Activated naive CD8-positive, alpha-beta T cell treated with anti-CD3 and anti-CD28 coated beads for 36 hours (primary cell): ENCODE results near the gene ODF2. TPM values are rescaled to one million over a fixed set of nuclear protein-coding genes. Genes with fewer than 3 reads are reported as not detected.
"Not testable (repeated sequence)": the region's sequence is repeated elsewhere in the genome, so short reads cannot be mapped to it uniquely, and the experiment has no call there.

Source experiments
- DNase-seq: peaks from one replicate; pipeline ENCODE4 v3.0.0; 2021
- H3K27ac Mint-ChIP-seq: one replicate; pipeline ENCODE4 v1.8.0; 2022; ENCODE audit warnings: mild to moderate bottlenecking, moderate library complexity, mixed read lengths
- H3K27me3 Mint-ChIP-seq: one replicate; pipeline ENCODE4 v1.8.0; 2022; ENCODE audit warnings: mild to moderate bottlenecking, mixed read lengths
- H3K36me3 Mint-ChIP-seq: one replicate; pipeline ENCODE4 v1.8.0; 2021; ENCODE audit warnings: mild to moderate bottlenecking, mixed read lengths
- H3K4me1 Mint-ChIP-seq: one replicate; pipeline ENCODE4 v1.8.0; 2021; ENCODE audit warnings: mixed read lengths
- H3K4me3 Mint-ChIP-seq: one replicate; pipeline ENCODE4 v1.8.0; 2022; ENCODE audit warnings: mild to moderate bottlenecking, moderate library complexity, mixed read lengths
- H3K9me3 Mint-ChIP-seq: one replicate; pipeline ENCODE4 v1.8.0; 2022; ENCODE audit warnings: mixed read lengths
- total RNA-seq, 2 experiments: library from RNA; stranded (reverse); gene quantifications; one replicate each; pipeline ENCODE4 v1.2.3, GENCODE V29; 2021

Gene ODF2
- total RNA-seq, 2 experiments from 2014 or later, result 72.7 to 76.1 TPM

GRCh38 chr9:128446505-128446904 lies 9.3 kb upstream of the ODF2 start:
- not testable (repeated sequence) for H3K4me3 Mint-ChIP-seq, H3K27me3 Mint-ChIP-seq, H3K27ac Mint-ChIP-seq, H3K4me1 Mint-ChIP-seq, H3K36me3 Mint-ChIP-seq, DNase-seq, H3K9me3 Mint-ChIP-seq

- no peak overlapping the region for H3K27ac Mint-ChIP-seq
- no peaks in the 10 kb centered on the region for H3K36me3 Mint-ChIP-seq
- no peak for DNase-seq
- H3K4me1 Mint-ChIP-seq, result no peaks in the 10 kb centered on the region
- H3K4me3 Mint-ChIP-seq, result no peak overlapping the region
- H3K9me3 Mint-ChIP-seq, result no peaks in the 10 kb centered on the region
- no peaks in the 10 kb centered on the region for H3K27me3 Mint-ChIP-seq
These were observed 7.1 kb upstream of the ODF2 start for GRCh38 chr9:128448746-128449145.

- peaks cover 3% of the 10 kb centered on the region for H3K36me3 Mint-ChIP-seq
- H3K4me1 Mint-ChIP-seq, result peaks cover 10% of the 10 kb centered on the region
- H3K4me3 Mint-ChIP-seq, result peak overlapping the region; percentile 64
- H3K27ac Mint-ChIP-seq, result peak overlapping the region; percentile 34
- no peaks in the 10 kb centered on the region for H3K9me3 Mint-ChIP-seq
- no peak for DNase-seq
- H3K27me3 Mint-ChIP-seq, result no peaks in the 10 kb centered on the region
These were observed 815 bp upstream of the ODF2 start for GRCh38 chr9:128454991-128455390.

- peak overlapping the region; percentile 89 for H3K4me3 Mint-ChIP-seq
- DNase-seq, result peak; percentile 75
- H3K9me3 Mint-ChIP-seq, result no peaks in the 10 kb centered on the region
- peaks cover 9% of the 10 kb centered on the region for H3K36me3 Mint-ChIP-seq
- H3K27ac Mint-ChIP-seq, result peak overlapping the region; percentile 93
- peaks cover 10% of the 10 kb centered on the region for H3K4me1 Mint-ChIP-seq
- no peaks in the 10 kb centered on the region for H3K27me3 Mint-ChIP-seq
These were observed 831 bp downstream of the ODF2 start for GRCh38 chr9:128456613-128457061.

GRCh38 chr9:128457207-128457606 lies 1.4 kb downstream of the ODF2 start:
- no peaks in the 10 kb centered on the region for H3K9me3 Mint-ChIP-seq
- no peak for DNase-seq
- no peaks in the 10 kb centered on the region for H3K27me3 Mint-ChIP-seq
- peak overlapping the region; percentile 89 for H3K4me3 Mint-ChIP-seq
- H3K27ac Mint-ChIP-seq, result peak overlapping the region; percentile 62
- peaks cover 10% of the 10 kb centered on the region for H3K4me1 Mint-ChIP-seq
- peaks cover 12% of the 10 kb centered on the region for H3K36me3 Mint-ChIP-seq

GRCh38 chr9:128459011-128459410 lies 3.2 kb downstream of the ODF2 start:
- Mint-ChIP-seq H3K9me3 (no peaks in the 10 kb centered on the region), H3K36me3 (peaks cover 22% of the 10 kb centered on the region), H3K27ac (no peak overlapping the region), H3K27me3 (no peaks in the 10 kb centered on the region), H3K4me1 (peaks cover 10% of the 10 kb centered on the region), H3K4me3 (no peak overlapping the region)
- no peak for DNase-seq

- no peak for DNase-seq
- peaks cover 7% of the 10 kb centered on the region for H3K4me1 Mint-ChIP-seq
- no peak overlapping the region for H3K4me3 Mint-ChIP-seq
- peaks cover 19% of the 10 kb centered on the region for H3K36me3 Mint-ChIP-seq
- no peak overlapping the region for H3K27ac Mint-ChIP-seq
- H3K27me3 Mint-ChIP-seq, result no peaks in the 10 kb centered on the region
- H3K9me3 Mint-ChIP-seq, result no peaks in the 10 kb centered on the region
These were observed 13.3 kb downstream of the ODF2 start for GRCh38 chr9:128469070-128469469.

GRCh38 chr9:128470560-128470959 lies 14.8 kb downstream of the ODF2 start:
- Mint-ChIP-seq H3K27me3 (no peaks in the 10 kb centered on the region), H3K4me3 (no peak overlapping the region), H3K36me3 (peaks cover 24% of the 10 kb centered on the region), H3K4me1 (peaks cover 7% of the 10 kb centered on the region), H3K9me3 (no peaks in the 10 kb centered on the region), H3K27ac (no peak overlapping the region)
- no peak for DNase-seq

GRCh38 chr9:128473104-128473503 lies 17.3 kb downstream of the ODF2 start:
- peaks cover 28% of the 10 kb centered on the region for H3K36me3 Mint-ChIP-seq
- H3K27me3 Mint-ChIP-seq, result no peaks in the 10 kb centered on the region
- no peaks in the 10 kb centered on the region for H3K9me3 Mint-ChIP-seq
- H3K4me3 Mint-ChIP-seq, result no peak overlapping the region
- DNase-seq, result no peak
- H3K27ac Mint-ChIP-seq, result no peak overlapping the region
- H3K4me1 Mint-ChIP-seq, result peaks cover 7% of the 10 kb centered on the region

- H3K36me3 Mint-ChIP-seq, result peaks cover 29% of the 10 kb centered on the region
- no peaks in the 10 kb centered on the region for H3K9me3 Mint-ChIP-seq
- H3K27me3 Mint-ChIP-seq, result no peaks in the 10 kb centered on the region
- no peak overlapping the region for H3K27ac Mint-ChIP-seq
- no peak overlapping the region for H3K4me3 Mint-ChIP-seq
- no peaks in the 10 kb centered on the region for H3K4me1 Mint-ChIP-seq
- DNase-seq, result no peak
These were observed 20.1 kb downstream of the ODF2 start for GRCh38 chr9:128475867-128476266.

GRCh38 chr9:128479262-128479661 lies 23.5 kb downstream of the ODF2 start:
- H3K4me1 Mint-ChIP-seq, result no peaks in the 10 kb centered on the region
- no peaks in the 10 kb centered on the region for H3K27me3 Mint-ChIP-seq
- peaks cover 27% of the 10 kb centered on the region for H3K36me3 Mint-ChIP-seq
- DNase-seq, result no peak
- H3K4me3 Mint-ChIP-seq, result no peak overlapping the region
- H3K27ac Mint-ChIP-seq, result no peak overlapping the region
- no peaks in the 10 kb centered on the region for H3K9me3 Mint-ChIP-seq

GRCh38 chr9:128481561-128481960 lies 25.8 kb downstream of the ODF2 start:
- Mint-ChIP-seq H3K27ac (no peak overlapping the region), H3K36me3 (peaks cover 27% of the 10 kb centered on the region), H3K9me3 (no peaks in the 10 kb centered on the region)

GRCh38 chr9:128482186-128482585 lies 26.4 kb downstream of the ODF2 start:
- H3K9me3 Mint-ChIP-seq, result no peaks in the 10 kb centered on the region
- no peaks in the 10 kb centered on the region for H3K27me3 Mint-ChIP-seq
- H3K36me3 Mint-ChIP-seq, result peaks cover 30% of the 10 kb centered on the region
- H3K4me1 Mint-ChIP-seq, result no peaks in the 10 kb centered on the region
- no peak for DNase-seq
- H3K27ac Mint-ChIP-seq, result no peak overlapping the region
- H3K4me3 Mint-ChIP-seq, result no peak overlapping the region

More at GRCh38 chr9:128481561-128481960, 25.8 kb downstream of the ODF2 start:
- DNase-seq, result no peak
- Mint-ChIP-seq H3K27me3 (no peaks in the 10 kb centered on the region), H3K4me3 (no peak overlapping the region), H3K4me1 (no peaks in the 10 kb centered on the region)

GRCh38 chr9:128484686-128485413 lies 29.0 kb downstream of the ODF2 start:
- no peak overlapping the region for H3K4me3 Mint-ChIP-seq
- no peak for DNase-seq
- H3K27me3 Mint-ChIP-seq, result no peaks in the 10 kb centered on the region
- H3K9me3 Mint-ChIP-seq, result no peaks in the 10 kb centered on the region
- H3K4me1 Mint-ChIP-seq, result no peaks in the 10 kb centered on the region
- peaks cover 34% of the 10 kb centered on the region for H3K36me3 Mint-ChIP-seq
- no peak overlapping the region for H3K27ac Mint-ChIP-seq

GRCh38 chr9:128485414-128485855 lies 29.6 kb downstream of the ODF2 start:
- H3K9me3 Mint-ChIP-seq, result no peaks in the 10 kb centered on the region
- no peaks in the 10 kb centered on the region for H3K27me3 Mint-ChIP-seq
- no peaks in the 10 kb centered on the region for H3K4me1 Mint-ChIP-seq
- H3K4me3 Mint-ChIP-seq, result no peak overlapping the region
- no peak overlapping the region for H3K27ac Mint-ChIP-seq
- no peak for DNase-seq
- H3K36me3 Mint-ChIP-seq, result peaks cover 34% of the 10 kb centered on the region

GRCh38 chr9:128486201-128486600 lies 30.4 kb downstream of the ODF2 start:
- no peak overlapping the region for H3K27ac Mint-ChIP-seq
- H3K36me3 Mint-ChIP-seq, result peaks cover 35% of the 10 kb centered on the region
- no peaks in the 10 kb centered on the region for H3K27me3 Mint-ChIP-seq
- DNase-seq, result no peak
- H3K4me1 Mint-ChIP-seq, result no peaks in the 10 kb centered on the region
- no peaks in the 10 kb centered on the region for H3K9me3 Mint-ChIP-seq
- no peak overlapping the region for H3K4me3 Mint-ChIP-seq
